OCI-M2 (cell line): ENCODE measurements around the gene SCG3.

Experiments used
- DNase-seq: peaks from one replicate; lab custom pipeline; 2025; ENCODE audit not compliant: unreplicated experiment; lab: John Stamatoyannopoulos, UW

The SCG3 gene

DNA sequence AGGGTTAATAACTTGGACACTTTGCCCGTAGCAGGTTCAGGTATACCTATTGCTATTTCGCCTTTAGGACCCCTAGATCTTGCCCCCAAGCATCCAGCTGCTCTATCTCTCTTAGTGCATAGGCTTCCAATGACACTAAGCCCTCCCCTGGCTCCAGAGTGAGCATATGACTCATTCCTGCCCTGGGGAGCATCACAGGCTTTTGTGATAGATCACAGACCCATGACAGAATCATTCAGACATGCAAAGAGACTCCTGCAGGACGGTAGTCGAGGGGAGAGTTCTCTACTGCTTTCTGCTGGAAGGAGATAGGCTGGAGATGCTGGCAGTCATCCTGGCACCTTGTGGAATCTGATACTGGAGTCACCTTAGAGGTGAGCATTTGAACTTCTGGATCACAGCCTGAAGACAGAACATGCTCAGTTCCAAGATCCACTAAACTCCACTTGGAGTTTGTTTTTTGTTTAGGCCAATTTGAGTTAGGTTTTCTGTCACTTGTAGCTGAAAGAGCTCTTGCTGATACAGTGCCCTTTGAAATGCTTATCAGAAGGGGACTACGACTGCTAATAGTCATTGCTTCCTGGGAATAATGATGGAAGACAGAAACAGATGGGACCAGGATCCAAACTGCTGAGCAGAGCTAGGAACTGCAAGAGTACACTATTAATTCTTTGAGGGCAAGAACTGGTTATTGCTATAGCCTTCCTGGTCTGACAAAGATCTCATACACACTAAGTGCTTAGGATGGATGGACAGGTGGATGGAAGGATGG lies 45.2 kb downstream of the SCG3 start:
- DNase-seq: no peak

DNA sequence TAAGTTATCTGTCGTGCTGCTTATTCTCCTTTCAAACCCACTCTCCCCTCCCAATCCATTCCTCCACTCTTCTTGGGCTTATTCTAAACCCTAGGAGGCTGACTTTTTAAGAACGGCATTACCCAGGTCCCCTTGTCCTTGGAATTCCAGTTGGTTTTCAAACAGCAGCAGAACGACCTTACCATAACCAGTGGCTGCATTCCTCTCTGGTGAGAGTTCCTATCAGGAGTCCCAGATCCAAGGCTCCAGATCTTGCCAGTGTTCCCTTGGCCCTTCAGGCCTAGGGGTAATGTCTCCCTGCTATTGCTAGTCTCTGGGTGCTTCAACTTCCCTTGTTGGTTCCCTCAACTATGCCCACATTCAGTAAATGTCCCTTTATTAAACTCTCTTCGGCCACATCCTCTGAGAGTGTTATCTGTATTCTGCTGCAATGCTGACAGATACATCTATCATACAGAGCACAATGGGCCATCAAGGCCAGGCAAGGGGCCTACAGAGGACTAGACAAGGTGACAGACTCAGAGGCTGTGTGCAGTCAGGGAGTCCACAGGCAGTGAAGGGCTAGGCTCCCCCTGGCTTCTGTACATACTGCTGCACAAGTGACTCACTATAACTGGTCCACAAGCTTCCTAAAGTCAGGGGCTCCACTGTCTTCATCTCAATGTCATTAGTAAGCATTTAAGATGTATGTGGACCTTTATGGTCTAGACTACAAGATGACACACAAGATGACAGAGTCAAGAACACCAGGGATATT lies 46.0 kb downstream of the SCG3 start:
- no peak for DNase-seq

DNA sequence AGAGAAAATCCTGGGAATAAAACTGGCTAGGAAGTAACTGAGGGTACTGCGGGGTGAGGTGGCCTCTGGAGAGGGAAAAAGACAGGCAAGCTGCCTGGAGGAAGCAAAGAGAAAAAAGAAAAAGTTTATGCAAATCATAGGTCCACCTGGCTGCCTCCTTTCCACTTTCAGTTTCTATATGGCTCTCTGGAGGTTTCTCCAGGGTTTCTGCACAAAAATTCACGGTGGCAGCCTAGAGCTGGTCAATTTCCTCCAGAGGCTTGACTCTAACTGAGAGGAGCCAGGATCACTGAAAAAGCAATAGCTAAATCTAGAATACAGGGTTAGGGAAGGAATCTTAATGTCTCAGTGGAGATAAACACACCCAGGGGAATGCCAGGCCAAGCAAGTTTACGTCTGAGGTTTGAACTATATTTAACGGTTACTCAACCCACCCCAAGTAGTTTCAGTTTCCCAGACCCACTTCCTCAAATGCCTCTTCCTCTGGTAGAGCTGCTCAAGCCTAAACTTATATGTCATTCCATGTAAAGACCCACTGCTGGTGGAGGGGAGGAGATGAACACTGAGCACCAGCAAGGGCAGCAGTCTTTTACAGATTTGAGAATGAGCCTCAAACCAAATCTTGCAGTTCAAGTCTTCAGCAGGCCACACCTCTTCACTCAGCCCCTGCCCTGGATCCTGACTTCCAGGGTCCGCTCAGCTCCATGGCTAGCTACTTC lies 50.4 kb downstream of the SCG3 start:
- no peak for DNase-seq

DNA sequence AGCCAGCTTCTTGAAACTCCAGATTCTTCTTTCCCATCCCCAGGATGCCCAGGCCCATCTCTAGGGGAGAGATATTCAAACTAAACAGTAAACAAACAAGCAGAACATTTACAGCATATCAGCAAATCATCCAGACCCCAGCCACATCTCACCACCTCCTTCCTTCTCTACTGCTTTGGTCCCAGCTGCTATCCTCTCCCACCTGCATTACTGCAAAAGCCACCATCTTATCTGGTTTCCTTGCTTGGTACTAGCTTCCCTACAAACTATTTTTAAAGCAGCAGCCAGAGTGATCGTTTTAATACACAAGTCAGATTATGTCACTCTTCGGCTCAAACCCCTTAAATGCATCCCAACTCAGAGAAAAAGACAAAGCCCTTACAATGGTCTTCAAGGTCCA lies 51.3 kb downstream of the SCG3 start:
- no peak for DNase-seq

DNA sequence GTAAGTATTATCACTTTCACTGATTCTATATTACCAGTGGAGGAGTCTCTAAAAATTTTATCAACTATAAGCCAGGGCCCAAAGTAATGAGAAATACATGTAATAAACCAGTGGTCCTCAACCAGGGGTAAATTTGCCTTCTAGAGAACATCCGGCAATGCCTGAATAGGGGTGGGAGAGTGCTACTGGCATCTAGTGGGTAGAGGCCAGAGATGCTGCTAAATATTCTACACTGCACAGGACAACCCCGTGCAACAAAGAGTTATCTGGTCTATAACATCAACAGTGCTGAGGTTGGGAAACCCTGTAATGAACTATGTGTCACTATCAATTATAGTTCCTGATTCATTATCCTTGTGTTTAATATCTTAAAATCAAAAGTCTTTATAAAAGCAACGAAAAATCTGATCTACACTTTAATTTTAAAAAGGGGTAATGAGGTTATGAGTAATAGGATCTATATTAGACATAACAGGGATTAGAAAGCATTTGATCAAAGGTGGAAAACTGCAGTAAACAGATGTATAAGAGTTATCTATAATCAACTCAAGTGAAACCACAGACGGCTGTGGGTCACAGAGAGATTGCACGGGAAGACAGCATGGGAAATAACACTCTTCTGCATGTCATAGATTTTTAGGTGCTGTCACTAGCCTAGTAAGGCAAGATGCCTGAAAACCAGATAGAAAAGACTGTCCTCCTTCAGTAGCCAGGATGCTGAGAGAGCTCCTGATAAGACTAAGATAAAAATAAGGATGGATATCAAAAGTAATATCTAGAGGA lies 54.1 kb downstream of the SCG3 start:
- no peak for DNase-seq

DNA sequence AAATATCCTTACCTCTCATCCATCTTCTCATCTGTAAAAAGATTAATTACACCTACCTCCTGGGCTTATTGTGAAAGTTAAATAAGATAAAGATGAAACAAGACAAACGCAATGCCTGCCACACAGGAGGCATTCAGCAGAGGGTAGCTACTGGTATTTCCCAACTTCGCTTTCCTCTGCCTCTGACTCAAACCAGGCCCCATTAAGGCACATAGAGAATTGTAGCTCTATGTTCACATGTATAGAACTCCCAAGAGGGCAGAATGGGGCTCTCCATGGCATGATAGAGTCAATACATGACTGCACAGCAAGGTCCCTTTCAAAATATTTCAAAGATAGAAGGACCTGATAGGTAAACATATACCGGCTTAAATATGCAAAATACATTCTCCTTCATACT lies 54.8 kb downstream of the SCG3 start:
- no peak for DNase-seq

DNA sequence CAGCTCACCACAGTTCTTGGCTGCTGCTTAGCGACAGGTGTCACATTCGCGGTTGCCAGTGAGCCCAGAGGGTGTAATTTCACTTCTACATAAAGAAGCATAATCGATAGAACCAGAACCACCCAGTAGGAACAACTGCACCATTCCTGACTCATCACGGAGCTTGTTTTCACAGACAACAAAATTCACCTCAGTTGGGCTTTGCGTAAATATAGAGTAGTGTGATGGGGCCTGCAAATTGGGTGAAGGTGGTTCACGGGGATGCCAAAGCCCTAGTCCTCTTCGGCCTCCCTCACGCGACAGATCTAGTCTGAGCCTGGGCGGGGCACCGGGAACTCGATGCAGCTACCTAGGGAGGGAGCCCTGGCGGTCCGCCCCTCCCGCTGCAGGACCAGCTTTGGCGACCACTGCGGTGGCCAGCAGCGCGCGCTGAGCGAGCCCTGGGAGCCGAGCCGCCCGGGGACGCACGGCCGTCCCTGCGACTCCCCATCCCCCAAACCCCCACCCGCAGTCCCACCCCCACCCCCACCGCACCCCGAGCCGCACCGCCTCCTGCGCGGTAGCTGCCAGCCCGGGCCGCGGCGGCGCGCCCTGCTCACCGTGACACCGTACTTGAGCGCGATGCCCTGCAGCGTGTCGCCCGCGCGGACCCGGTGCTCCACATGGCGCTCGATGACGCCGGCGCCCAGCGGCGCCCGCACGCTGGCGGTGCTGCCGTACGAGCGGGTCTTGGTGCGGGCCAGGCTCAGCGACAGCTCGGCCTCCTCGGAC lies 55.6 kb downstream of the SCG3 start:
- no peak for DNase-seq

DNA sequence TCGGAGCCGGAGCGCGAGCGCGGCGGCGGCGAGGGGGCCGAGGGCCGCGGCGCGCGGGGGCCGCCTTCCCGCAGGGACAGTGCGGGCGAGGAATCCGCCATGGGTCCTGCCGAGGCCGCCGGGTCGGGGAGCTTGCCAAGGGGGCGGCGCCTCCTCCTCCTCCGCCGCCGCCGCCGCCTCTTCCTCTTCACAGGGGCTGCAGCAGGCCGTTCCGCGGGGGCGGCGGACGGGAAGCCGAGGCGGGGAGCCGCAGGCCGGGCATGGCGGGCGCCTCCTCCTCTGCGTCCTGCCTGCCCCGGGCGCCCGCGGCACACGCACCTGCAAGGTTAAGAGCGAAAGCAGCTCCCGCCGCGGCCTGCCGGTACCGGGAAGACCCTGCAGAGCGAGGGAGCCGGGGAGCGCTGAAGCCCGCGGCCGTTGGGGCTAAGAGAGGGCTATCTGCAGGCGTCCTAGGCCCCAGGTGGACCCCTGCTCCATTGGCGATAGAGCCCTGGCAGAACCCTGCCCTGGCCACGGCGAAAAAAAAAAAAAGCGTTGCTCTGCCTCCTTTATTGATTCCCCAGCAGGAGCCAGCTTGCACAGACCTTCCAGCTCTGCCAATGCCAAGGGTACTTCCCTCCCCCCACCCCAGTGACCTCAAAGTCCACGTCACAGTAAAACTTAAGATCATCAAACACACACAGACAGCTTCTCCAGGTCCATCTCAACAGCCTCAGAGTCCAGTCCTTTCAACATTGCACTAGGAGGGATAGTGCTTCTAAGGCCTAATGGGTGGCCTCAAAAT lies 56.4 kb downstream of the SCG3 start, which contains the start of gene LYSMD2:
Gene LYSMD2, minus strand, starts transcription at position 134 of the 784 bp plus-strand sequence. Its CDS starts 33 bp downstream, at position 101.
- no peak for DNase-seq

DNA sequence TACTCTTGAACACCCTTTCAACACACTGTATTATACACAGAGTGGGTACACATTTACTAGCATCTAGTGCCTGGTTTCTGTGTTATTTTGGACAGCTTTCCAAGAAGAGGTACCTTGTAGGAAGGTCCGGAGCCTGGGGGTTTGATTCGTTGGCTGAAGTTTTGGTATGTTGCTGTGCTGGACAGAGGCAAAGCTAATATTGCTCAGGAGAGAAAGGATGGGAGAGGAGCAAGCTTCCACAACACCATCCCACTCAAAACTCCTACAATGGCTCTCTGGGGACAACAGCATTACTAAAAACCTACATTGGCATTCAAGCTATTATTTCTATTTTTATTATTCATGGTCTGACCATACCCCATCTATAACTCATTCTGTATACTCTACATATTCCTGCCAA lies 57.2 kb downstream of the SCG3 start:
- no peak for DNase-seq

DNA sequence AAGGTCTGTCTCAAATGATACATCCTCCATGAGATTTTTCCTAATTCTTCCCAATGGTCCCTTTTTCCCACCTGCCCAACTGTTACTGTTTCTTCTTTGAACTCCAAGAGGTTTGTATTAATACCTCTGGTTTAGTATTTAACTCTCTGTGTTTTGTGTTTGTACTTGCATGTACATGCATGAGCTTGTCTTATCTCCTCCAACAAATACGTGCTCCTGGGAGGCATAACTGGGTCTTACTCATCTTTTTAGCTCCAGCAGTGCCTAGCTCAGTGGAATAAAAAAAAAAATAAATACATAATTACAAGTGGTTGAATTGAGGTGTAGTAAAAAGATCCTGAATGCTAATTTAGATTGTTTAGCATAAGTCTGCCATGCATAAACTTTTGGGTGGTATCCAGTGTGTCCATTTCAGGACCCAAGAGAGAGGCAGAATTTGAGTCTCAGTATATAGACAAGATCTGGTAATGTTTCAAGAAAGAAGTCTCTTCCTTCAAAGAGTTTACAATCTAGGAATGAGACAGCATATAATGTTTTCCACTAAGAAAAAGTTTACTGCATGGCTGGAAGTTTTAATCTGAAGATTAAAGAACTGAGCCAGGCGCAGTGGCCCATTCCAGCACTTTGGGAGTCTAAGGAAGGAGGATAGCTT lies 57.9 kb downstream of the SCG3 start:
- no peak for DNase-seq

DNA sequence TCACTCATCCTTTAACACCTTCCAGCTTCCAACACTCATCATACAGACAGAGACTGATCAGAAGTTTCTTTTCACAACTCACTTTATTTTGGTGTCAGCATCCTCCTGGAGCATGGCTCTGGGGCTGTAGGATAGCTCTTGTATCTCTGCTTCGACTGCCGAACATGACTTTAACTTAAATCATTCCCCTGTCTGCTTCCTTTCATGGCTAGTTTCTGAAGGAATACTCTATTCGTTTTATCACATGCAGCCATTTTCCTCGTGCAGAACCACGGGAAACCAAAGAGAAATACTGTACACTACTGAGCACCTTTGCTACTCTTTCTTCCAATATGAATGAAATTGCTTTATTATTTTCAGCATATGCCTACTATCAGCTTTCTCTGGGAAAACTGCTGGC lies 68.0 kb downstream of the SCG3 start:
- no peak for DNase-seq

DNA sequence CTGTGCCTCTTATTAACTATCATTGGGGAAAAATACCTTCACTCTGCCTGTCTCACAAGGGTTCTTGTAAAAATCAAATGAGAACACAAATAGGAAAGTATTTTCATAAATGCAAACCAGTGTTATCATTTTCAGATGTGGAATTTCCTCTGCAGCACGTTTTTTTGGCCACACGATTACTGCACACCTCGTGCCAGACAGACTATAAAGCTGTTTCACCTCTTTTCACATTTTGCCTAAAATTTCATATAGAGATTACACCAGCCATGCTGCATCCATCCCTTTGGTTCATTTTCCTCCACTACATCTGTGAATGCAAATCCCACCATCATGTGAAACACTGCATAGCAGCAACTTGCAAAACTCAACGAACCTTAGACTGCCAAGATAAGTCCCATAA lies 68.9 kb downstream of the SCG3 start:
- no peak for DNase-seq

DNA sequence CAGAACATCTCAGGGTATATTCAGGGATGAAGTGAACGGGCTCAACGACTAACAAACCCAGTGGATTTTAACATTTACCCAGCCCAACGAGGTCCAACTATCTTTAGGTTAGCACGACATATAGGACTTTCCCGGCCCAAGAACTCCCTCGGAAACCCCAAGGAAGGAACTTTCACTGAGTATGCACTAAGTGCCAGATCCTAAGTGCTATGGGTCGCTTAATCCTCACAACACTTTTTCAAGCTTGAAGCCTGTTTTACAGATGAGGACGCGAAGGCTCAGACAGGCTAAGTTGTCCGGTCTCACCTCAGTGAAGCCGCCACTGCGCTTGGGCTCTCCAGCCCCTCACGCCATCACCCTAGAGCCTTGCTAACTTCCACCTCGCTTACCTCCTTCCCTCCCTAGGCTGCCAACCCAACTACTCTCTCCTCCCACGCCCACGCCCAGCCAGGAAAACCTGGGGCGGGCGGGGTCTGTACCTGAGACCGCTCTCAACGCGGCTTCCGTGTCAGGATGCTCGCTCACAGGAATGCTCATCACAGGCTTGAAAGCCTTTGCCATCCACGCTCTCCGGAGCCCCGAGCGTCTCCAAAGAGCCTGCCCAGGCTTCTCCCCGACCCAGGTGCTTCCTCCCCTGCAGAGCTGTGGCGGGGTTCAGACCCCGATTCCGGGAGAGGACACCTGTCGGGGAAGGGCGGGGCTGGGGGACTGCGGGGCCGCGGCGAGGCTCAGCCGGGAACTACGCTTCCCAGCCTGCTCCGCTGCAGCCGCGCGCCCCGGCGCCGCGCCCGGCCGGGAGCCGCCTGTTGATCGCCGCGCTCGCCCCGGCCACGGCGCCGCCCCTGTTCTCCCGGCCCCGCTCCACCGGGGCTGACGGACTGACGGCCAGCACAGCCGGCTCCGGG lies 69.7 kb downstream of the SCG3 start, which contains the start of gene TMOD2:
Gene TMOD2, plus strand, starts transcription at position 806 of the 905 bp plus-strand sequence. CDS start 14,845 bp downstream, outside the sequence.
- DNase-seq: no peak

DNA sequence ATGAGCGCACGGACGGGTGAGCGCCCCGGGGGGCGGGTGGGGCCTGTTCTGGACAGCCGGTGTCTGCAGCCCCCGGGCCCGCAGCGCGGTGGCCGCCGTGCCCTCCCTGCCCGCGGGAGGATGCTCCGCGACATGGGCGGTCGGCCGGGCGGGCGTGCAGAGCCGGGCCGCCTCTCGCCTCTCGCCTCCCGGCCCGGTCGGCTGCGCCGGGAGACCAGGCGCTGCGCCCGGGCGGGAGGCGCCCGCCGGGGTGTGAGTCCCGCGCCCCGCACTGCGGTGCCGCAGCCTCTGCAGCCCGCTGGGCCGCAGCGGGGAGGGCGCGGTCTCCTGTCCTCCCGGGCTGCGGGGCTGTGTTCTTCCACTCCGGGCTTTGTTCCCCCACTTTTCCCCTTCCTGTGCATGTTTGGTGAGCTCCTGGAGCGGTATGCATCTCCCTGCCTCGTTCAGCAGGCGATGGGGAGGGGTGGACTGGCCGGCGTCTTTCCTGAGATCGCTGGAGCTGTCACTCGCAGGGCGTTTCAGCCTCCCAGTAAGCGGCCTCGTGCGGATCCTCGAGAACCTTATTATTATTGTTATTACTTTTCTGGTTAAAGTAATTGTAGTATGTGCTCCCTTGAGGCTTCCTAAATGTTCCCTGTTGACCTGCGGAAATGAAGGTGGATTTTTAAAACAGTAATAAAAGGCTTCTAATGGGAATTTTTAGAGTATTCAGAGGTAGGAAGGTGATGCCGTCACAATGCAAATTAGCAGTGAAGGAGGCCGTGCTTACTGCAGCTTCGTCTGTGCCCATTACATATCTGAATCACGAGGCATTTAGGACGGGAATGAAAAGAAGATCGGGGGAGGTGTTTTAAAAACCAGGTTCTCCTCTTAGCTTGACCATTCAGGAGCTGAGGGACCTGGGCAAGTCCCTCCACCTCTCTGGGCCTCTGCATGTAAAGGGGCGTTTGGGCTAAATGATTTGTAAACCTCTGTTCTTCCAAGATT lies 70.7 kb downstream of the SCG3 start:
- DNase-seq: no peak

DNA sequence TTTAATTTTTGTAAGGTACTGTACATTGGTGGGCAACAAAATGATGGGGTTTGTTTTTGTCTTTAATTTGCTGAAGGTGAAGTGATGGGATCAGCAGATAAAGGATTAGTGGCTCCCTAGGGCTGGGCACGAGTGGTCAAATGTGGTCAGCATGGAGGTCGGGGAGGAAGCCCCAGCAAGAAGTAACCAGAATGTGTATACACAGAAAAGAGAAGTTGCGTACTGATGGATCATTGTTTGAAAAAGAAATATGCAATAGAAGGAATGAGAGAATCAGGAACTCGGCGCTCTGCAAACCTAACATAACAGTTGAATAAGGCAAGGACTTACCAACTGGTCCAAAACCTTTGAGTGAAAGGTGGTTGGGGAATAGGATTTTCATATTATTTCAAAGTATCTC lies 71.6 kb downstream of the SCG3 start:
- DNase-seq: no peak

DNA sequence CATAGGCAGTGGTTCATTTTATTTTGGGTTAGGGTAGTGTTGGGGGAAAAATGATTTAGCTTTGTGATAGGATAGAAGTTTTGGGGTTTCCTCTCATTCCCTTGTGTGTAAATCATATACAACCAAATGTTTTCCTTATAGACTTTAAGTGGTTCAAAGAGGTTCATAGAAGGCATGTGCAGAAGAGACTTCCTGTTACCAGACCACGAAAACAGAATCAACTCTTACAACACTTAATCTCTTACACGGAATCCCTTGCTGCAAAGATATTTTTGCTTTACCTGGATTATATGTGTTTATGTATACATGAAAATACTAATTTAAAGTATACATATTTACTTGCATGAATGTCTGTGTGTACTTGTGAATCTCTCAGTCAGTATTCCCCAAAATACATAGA lies 73.0 kb downstream of the SCG3 start:
- DNase-seq: no peak

DNA sequence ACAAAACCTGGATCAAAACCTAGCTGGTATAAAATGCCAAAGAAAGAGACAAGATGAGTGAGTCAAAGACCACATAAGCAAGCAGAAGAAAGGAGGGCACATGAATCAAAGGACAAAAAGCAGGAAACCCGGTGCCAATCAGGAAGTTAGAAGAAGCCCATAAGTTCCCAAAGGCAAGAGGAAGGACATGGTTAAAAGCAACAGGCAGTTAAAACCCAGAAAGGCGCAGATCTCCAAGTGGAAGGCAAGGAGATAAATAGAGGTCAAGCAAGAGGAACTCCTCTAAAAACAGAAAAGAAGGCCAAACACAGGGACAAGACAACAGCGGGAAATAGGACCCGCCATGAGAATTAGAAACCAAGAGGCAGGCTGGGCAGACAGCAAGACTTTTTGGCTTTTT lies 74.5 kb downstream of the SCG3 start:
- DNase-seq: no peak
